NB4 (cell line): ENCODE data around the gene MICU1.

Experiments
- DNase-seq: peaks from one replicate; pipeline ENCODE4 v3.0.0; 2010; ENCODE audit warnings: low read depth
- H3K4me3 ChIP-seq: one replicate; pipeline ENCODE4 v1.5.1; 2011; ENCODE audit warnings: mild to moderate bottlenecking, low read depth, low read length, moderate library complexity
- MYC ChIP-seq: IDR thresholded peaks from 2 replicates; pipeline ENCODE4 v1.6.1; 2011; ENCODE audit warnings: low read depth, low read length
- POLR2A ChIP-seq: IDR thresholded peaks from 2 replicates; pipeline ENCODE4 v1.6.1; 2011; ENCODE audit warnings: mild to moderate bottlenecking; ENCODE audit not compliant: insufficient read length; ENCODE audit errors: extremely low read depth
- TF ChIP-seq, protein P1 (sequence below): IDR thresholded peaks from one replicate; pipeline ENCODE4 v1.5.1; 2012; ENCODE audit warnings: low read depth, low read length
- TF ChIP-seq, protein P2 (sequence below): IDR thresholded peaks from 2 replicates; pipeline ENCODE4 v1.6.1; 2011; ENCODE audit warnings: low read depth, low read length

The MICU1 gene

DNA sequence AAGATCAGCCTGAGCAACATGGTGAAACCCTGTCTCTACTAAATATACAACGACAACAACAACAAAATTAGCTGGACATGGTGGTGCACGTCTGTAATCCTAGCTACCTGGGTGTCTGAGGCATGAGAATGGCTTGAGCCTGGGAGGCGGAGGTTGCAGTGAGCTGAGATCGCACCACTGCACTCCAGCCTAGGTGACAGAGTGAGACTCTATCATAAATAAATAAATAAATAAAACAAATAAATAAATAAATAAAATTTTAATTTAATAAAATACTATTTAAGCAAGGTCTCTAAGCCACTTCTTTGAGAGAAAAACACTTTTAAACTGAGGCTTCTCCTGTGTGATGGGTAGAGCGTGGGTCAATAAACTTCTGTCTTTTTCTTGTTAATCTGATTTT is 38.3 kb downstream of the MICU1 start:
- TF ChIP-seq, protein P1, sequence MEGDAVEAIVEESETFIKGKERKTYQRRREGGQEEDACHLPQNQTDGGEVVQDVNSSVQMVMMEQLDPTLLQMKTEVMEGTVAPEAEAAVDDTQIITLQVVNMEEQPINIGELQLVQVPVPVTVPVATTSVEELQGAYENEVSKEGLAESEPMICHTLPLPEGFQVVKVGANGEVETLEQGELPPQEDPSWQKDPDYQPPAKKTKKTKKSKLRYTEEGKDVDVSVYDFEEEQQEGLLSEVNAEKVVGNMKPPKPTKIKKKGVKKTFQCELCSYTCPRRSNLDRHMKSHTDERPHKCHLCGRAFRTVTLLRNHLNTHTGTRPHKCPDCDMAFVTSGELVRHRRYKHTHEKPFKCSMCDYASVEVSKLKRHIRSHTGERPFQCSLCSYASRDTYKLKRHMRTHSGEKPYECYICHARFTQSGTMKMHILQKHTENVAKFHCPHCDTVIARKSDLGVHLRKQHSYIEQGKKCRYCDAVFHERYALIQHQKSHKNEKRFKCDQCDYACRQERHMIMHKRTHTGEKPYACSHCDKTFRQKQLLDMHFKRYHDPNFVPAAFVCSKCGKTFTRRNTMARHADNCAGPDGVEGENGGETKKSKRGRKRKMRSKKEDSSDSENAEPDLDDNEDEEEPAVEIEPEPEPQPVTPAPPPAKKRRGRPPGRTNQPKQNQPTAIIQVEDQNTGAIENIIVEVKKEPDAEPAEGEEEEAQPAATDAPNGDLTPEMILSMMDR: no peak
- TF ChIP-seq POLR2A (no peak), MYC (no peak)
- TF ChIP-seq, protein P2, sequence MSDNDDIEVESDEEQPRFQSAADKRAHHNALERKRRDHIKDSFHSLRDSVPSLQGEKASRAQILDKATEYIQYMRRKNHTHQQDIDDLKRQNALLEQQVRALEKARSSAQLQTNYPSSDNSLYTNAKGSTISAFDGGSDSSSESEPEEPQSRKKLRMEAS: no peak
- DNase-seq: no peak
- no peak overlapping the region for H3K4me3 ChIP-seq

DNA sequence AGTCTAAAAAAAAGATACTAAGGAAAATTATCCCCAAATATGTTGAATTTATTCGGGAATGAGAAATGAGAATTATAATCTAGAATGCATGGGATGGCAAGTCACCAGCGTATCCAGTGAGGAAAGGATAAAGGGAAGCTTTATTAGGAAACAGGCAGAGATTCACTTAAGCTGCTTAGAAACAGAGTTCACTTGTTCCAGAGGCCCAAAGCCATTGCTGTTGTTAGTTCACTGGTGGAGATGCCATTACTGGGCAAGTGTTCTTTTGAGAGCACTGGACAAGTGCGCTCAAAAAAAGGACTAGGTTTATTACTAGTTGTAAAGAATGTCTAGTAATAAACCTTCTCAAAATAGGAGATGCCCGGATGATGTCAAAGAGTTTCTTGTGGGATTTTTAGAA is 51.2 kb downstream of the MICU1 start:
- TF ChIP-seq POLR2A (no peak), MYC (no peak)
- TF ChIP-seq, protein P2: no peak
- TF ChIP-seq, protein P1: no peak
- H3K4me3 ChIP-seq: no peak overlapping the region
- no peak for DNase-seq

DNA sequence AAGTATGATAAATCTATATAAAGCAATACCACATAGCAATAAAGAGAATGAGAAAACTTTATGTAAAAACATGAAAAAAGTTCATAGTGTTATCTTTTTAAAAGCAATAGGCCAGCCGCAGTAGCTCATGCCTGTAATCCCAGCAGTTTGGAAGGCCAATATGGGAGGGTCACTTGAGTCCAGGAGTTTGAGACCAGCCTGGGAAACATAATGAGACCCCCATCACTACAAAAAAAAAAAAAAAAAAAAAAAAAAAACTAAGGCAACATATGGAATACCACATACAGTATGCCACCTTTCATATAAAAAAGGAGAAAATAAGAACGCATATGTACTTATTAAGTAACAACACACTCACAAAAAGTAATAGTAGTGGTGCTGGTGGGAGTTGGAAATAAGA is 52.8 kb downstream of the MICU1 start:
- no peak overlapping the region for H3K4me3 ChIP-seq
- TF ChIP-seq MYC (no peak), POLR2A (no peak)
- TF ChIP-seq, protein P2: no peak
- TF ChIP-seq, protein P1: no peak
- DNase-seq: no peak

DNA sequence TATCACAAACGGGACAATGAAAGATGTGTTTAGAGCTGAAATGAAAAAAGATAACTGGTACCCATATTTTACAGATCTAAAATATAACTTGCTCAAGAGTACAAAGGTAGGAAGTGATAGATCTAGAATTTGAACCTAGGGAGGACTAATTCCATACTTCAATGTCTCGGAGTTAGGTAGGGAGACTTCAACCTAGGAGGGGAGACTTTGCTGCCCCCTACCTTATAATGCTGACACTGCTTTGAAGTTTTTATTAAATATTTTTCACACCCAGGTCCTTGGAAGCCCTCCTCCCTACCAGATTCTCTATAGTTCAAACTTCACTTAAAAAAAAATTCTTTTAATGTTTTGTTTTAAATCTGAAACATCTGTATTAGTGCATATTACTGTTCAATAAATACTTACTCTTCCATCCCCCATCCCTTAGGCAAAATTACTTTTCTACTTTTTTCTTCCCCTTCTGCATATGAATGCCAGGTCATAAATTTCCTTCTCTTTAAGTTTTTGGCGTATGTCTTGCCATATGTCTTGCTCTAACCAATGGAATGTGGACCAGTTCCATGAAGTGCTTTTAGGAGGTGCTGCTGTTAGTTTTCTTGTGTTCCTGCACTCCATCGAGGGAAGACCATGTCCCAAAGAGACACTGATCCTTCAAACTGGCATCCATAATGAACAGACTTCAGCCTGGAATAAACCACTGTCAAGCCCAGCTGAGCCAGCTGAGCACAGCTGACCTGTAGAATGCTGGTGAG is 57.8 kb downstream of the MICU1 start:
- H3K4me3 ChIP-seq: no peak overlapping the region
- DNase-seq: peak; percentile 64
- TF ChIP-seq MYC: no peak
- TF ChIP-seq, protein P1: peak; percentile 61

DNA sequence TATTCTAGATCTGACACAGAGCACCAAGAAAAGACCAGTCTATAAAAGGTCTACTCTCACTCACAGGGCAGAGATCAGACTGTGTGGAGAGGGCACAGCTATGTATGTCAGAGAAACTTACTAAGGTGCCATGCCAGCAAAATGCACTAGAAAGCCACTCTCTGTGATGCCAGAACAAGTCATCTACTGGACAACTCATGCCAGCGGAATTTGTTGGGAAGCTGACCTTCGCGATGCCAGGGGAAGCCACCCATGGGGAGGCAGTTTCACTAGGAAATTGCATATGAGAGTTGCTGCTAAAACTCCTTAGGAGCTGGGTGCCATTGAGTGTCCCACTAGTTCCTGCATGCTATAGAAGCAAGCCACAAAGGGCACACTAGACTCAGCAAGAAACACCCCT is 58.5 kb downstream of the MICU1 start:
- H3K4me3 ChIP-seq: no peak overlapping the region
- DNase-seq: no peak
- no peak for TF ChIP-seq POLR2A
- TF ChIP-seq, protein P2: no peak

DNA sequence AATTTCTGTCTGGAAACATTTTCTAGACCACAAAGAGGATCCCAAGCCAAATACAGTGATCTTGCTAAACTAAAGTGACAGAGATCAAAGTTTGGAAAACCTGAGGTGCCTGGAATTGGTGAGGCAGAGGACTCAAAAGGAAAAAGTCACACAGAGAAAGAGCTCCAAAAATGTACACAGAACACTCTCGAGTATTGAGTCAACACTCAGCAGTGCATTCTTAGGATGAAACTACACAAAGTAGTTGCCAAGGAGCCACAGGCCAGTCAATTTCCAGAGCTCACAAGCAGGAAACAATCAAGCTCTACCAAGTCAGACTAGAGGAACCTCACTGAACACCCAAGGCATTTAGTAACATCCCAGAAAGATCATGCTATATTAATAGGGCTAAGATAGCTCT is 61.3 kb downstream of the MICU1 start:
- peak; percentile 6 for DNase-seq
- H3K4me3 ChIP-seq: no peak overlapping the region
- TF ChIP-seq MYC: no peak
- TF ChIP-seq, protein P2: no peak
- no peak for TF ChIP-seq POLR2A
- TF ChIP-seq, protein P1: no peak
